Lung microvascular endothelial cell (primary cell): ENCODE data around the gene MBOAT1. TPM values are rescaled to one million over a fixed set of nuclear protein-coding genes. Genes with fewer than 3 reads are reported as not detected.
"Not testable (repeated sequence)": the region's sequence is repeated elsewhere in the genome, so short reads cannot be mapped to it uniquely, and the experiment has no call there.

Source experiments
- DNase-seq, 2 donors: peaks; one replicate each; pipeline versions ENCODE4 v3.0.0 to v3.0.0-alpha.2; 2010; ENCODE audit warnings: low read depth in 2 of 2
- total RNA-seq: library from RNA; depleted of rRNA; stranded (reverse); fragments of >200 nt; gene quantifications from 2 replicates; pipeline ENCODE4 v1.2.1, GENCODE V29; 2014

Gene MBOAT1
- 8.1 and 9.5 TPM in 2 replicates for total RNA-seq

GRCh38 chr6:20212392-20213111 lies at the start of gene MBOAT1:
Gene MBOAT1, minus strand, starts transcription at chr6:20212469. Its CDS starts 235 bp downstream, at chr6:20212234.
- DNase-seq: peak; percentile 89 to 94

DNA sequence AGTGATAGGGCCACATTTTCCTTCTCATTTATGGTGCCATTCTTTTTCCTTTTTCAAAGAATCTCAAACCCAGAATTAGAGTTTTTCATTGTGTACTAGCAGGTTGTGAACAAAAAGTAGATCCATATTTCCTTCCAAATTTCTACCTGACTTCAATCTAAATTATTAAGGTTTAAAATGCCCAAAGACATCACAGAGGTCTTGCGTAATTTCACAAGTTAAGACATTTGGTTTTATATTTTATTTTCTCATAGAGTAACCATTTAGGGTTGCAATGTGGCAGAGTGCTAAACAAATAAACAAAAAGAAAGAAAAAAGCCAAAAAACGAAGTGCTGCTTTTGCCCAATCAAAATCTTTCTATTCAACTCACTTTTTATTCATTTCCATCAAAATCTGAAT lies 49.4 kb upstream of the MBOAT1 start:
- DNase-seq: no peak

DNA sequence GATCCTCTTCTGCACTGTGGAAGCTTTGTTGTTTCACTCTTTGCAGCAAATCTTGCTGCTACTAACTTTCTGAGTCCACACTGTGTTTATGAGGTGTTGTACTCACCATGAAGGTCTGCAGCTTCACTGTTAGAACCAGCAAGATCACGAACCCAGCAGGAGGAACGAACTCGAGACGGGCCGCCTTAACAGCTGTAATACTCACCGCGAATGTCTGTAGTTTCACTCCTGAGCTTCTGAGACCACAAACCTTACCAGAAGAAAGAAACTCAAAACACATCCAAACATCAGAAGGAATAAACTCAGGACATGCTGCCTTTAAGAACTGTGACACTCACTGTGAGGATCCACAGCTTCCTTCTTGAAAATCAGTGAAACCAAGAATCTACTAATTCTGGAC lies 48.1 kb upstream of the MBOAT1 start:
- DNase-seq: no peak

- no peak for DNase-seq
Observed at GRCh38 chr6:20259316-20260049, 47.2 kb upstream of the MBOAT1 start.

DNA sequence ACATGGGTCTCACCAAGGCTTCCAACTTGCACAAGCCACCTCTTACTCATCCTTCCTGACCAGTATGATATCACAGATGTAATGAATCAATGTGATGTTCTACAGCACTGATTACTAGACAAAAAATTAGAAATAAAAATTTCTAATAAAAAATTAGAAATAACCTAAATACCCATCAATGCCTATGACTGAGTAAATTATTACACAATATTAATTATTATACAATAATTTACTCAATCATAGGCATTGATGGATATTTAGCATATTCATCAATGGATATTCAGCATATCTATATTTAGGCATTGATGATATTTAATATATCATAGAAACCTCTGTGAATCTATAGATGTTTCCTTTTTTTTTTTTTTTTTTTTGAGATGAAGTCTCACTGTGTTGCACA lies 43.2 kb upstream of the MBOAT1 start:
- no peak for DNase-seq

DNA sequence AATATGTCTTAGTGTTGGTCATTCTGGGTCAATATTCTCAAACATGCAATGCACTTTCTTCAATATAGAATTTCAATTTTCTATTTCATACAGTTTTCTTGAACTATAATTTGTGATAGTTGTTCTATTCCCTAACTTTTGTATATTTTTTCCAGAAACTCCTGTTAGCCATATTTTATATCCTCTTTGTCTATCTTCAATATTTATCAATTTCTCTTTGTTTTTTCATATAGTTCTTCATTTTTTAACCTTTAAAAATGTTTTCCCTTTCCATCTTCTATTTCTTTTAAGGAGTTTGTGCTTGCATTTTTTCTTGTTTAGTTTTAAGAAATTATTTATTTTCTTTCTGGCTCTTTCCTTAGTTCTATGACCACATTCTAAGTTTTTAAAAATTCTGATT lies 42.0 kb upstream of the MBOAT1 start:
- no peak for DNase-seq

GRCh38 chr6:20253021-20253420 lies 40.8 kb upstream of the MBOAT1 start:
- DNase-seq: no peak

DNA sequence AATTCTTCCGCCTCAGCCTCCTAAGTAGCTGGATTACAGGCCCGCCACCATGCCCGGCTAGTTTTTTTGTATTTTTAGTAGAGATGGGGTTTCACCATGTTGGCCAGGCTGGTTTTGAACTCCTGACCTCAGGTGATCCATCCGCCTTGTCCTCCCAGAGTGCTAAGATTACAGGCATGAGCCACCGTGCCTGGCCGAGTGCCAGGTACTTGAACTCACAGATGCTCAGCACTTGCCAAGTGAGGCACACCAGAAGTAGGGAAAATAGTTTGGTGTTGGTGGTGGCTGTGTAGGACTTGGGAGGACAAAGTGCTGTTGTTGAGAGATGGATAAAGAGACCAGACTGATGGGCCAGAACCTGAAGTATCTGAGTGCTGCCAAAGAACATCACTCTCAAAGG lies 40.0 kb upstream of the MBOAT1 start:
- DNase-seq: no peak

- no peak for DNase-seq
Observed at GRCh38 chr6:20251525-20251924, 39.3 kb upstream of the MBOAT1 start.

DNA sequence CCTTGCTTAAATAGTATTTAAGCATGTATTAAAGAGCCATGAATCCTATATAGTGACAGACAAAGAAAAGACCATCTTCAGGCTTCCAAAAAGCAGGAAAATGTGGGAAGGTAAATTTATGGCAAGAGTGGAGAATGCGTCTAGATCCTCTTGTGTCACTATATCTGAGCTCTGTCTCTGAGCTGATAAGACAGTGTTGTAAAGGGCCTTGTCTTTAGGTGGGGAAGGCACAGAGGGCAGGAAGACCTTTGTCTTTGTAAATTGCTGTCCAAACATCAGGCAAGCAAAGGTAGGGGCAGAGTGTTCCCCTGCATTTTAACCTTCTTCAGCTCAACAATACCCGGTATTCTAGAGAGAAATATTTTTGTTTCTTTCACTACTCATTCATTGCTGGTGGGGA lies 33.9 kb upstream of the MBOAT1 start:
- no peak for DNase-seq

- not testable (repeated sequence) for DNase-seq
Observed at GRCh38 chr6:20244807-20245681, 32.8 kb upstream of the MBOAT1 start.

- DNase-seq: no peak
Observed at GRCh38 chr6:20243288-20243687, 31.0 kb upstream of the MBOAT1 start.

- DNase-seq: no peak
Observed at GRCh38 chr6:20242397-20242796, 30.1 kb upstream of the MBOAT1 start.

- DNase-seq: no peak
Observed at GRCh38 chr6:20241102-20241501, 28.8 kb upstream of the MBOAT1 start.

GRCh38 chr6:20238688-20239587 lies 26.7 kb upstream of the MBOAT1 start:
- DNase-seq: no peak

DNA sequence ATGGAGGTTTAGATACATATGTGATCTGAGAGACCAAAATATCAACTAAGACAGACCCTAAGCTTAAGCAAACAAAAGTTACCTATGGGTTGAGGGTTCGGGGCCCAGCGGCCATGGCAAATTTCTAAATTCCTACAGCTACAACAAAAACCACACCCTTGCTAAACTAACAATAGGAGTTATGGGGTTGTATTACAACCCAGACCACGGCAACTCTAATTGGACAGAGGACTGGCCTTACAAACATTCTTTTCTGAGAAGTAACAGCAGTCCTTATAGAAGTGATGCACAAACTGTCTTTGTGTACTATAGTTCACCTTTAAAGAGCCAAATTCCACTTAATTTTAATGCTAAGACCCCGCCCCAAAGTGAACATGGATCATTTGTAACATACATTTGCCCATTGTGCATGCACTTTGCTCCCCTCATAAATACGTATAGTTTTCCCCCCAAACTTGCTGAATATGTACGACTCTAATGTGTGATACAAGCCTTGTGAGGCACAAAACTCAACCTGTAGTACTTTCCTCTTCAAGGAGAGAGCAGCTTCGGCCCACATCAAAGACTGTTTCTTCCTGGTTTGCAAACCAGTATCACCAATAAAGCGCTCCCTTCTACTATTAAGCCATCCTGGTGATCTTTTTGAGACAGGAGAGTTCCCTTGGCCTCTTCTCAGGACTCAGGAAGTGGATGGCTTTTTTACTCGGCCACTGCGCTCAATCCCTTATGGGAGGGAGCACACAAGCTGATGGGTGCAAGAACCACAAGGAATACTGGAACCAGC lies 25.6 kb upstream of the MBOAT1 start:
- DNase-seq: no peak

DNA sequence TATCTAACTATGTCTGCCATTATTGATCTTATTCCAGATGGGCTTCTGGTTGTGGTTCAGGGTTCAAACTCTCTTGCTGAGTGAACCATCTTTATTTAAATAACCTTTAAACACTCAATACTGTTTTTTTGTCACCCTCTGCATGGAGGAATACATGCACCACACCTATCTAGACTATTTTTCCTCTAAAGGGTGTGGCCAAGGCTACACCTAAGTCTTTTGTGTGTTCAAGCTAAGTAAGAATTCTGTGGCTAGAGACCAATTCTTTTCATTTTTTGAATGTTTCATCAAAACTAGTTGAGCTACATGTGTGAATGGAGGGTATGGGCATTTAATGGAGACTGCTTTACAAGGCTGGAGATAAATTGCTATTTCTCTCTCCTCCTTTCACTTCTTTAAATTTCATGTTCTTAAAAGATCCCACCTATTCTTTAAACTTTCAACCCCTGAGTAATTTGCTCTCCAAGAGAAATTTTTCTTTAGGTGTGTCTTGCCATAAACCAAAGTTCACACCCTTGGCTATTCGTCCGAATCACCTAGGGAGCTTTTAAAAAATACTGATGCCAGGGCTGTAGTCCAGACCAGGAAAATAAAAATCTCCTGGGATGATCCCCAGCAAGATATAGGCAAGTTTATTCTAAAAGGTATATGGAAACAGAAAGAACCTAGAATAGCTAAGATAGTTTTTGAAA lies 24.8 kb upstream of the MBOAT1 start:
- no peak for DNase-seq

DNA sequence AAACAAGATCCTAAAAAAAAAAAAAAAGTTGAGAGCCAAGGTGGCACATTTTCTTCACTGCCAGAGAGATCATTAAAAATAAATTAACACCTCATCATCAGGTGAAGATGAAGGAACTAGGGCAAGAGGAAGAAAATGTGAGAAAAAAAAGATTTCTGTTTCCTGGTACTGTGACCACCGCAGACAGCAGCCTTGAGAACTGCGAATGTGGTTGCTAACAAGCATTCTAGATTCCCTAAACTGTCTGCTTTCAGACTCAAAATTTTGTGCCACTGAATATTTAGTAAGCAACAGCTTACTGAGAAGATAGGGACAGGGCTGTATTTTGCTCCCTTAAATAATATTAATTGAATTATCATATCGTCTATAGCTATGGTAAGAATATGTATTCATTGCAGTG lies 24.1 kb upstream of the MBOAT1 start:
- DNase-seq: no peak

- DNase-seq: no peak
Observed at GRCh38 chr6:20235041-20235440, 22.8 kb upstream of the MBOAT1 start.

GRCh38 chr6:20234136-20234535 lies 21.9 kb upstream of the MBOAT1 start:
- no peak for DNase-seq
